ENCODE results near the gene SLC38A6. TPM values are rescaled to one million over a fixed set of nuclear protein-coding genes. Genes with fewer than 3 reads are reported as not detected.

Gene SLC38A6
- total and polyA plus RNA-seq, 2 of the 8 experiments (the other 6 are each of a cell fraction or from before 2014, with no cell fraction given): 8.1 to 9.8 TPM

- H3K36me3 ChIP-seq (ENCODE audit: control insufficient read depth in 2 of 4, insufficient read depth in 4 of 4, low read length in 3 of 4): no peaks in the 10 kb centered on the region
- H3K9ac ChIP-seq (replicated peaks in 1 of 4; ENCODE audit: extremely low read depth in 1 of 4, low read depth in 3 of 4, low read length in 3 of 4): no peak overlapping the region
- TF ChIP-seq BCL11A (IDR thresholded peaks at IDR 0.05; ENCODE audit: low read depth in 2 of 2, low read length in 2 of 2) (no peak), KDM1A (IDR thresholded peaks at IDR 0.05; ENCODE audit: borderline replicate concordance, low read length) (no peak), BACH1 (IDR thresholded peaks at IDR 0.05; ENCODE audit: low read length) (no peak)
- ChIA-PET POLR2A (ENCODE audit: partially characterized antibody) (no interaction called here), CTCF (ENCODE audit: partially characterized antibody) (no interaction called here)
- no peak overlapping the region for H3K4me3 ChIP-seq (ENCODE audit: extremely low read depth in 1 of 4, insufficient read depth in 2 of 4, low read depth in 3 of 4, low read length in 4 of 4)
- no peaks in the 10 kb centered on the region for H3K4me1 ChIP-seq (replicated peaks in 1 of 4; ENCODE audit: control insufficient read depth in 3 of 4, insufficient read depth in 4 of 4, low read length in 3 of 4)
- H2BK120ac ChIP-seq (replicated peaks; ENCODE audit: low read depth, low read length): no peak overlapping the region
- DNase-seq (ENCODE audit: low read depth in 1 of 2, low spot score in 2 of 2) (no peak), FAIRE-seq (no peak)
- no peaks in the 10 kb centered on the region for H3K9me3 ChIP-seq (ENCODE audit: insufficient read depth in 2 of 2, low read depth in 1 of 2, low read length in 1 of 2)
- H2BK20ac ChIP-seq (ENCODE audit: low read length): no peak overlapping the region
- H3K79me2 ChIP-seq (ENCODE audit: control insufficient read depth in 1 of 2, insufficient read depth in 2 of 2, low read length in 2 of 2): no peaks in the 10 kb centered on the region
- H4K20me1 ChIP-seq (replicated peaks in 1 of 2; ENCODE audit: control insufficient read depth in 1 of 2, insufficient read depth in 2 of 2, low read length in 2 of 2): no peaks in the 10 kb centered on the region
- H2BK15ac ChIP-seq (ENCODE audit: low read length): no peak overlapping the region
- H3K27me3 ChIP-seq (replicated peaks in 1 of 4; ENCODE audit: control insufficient read depth in 3 of 4, extremely low read depth in 1 of 4, insufficient read depth in 3 of 4, low read length in 3 of 4): no peaks in the 10 kb centered on the region
- no peak overlapping the region for H3K18ac ChIP-seq (ENCODE audit: extremely low read depth, low read length)
- no peaks in the 10 kb centered on the region for H3K79me1 ChIP-seq (ENCODE audit: low read depth, low read length)
- no peak overlapping the region for H2AFZ ChIP-seq (ENCODE audit: low read length)
- no peak overlapping the region for H3K4ac ChIP-seq (replicated peaks; ENCODE audit: insufficient read length, low read depth, low read length)
- no peak overlapping the region for H2BK12ac ChIP-seq (ENCODE audit: low read depth, low read length)
- H4K8ac ChIP-seq (ENCODE audit: extremely low read depth, insufficient read depth, low read length): no peak overlapping the region
- H2BK5ac ChIP-seq (ENCODE audit: low read depth, low read length): no peak overlapping the region
- no peaks in the 10 kb centered on the region for H3K23me2 ChIP-seq (ENCODE audit: low read depth, low read length)
- no peak overlapping the region for H2AK5ac ChIP-seq (ENCODE audit: low read depth, low read length)
- H3K14ac ChIP-seq (ENCODE audit: insufficient read length): no peak overlapping the region
- no peak overlapping the region for H4K91ac ChIP-seq (replicated peaks; ENCODE audit: insufficient read length, low read length)
- H4K5ac ChIP-seq (ENCODE audit: insufficient read length, low read depth, low read length): no peak overlapping the region
- H3K23ac ChIP-seq (ENCODE audit: insufficient read length): no peak overlapping the region
- no peak overlapping the region for H3K56ac ChIP-seq (replicated peaks; ENCODE audit: insufficient read length, low read depth, low read length)
- H3K27ac ChIP-seq (ENCODE audit: low read depth, low read length): no peak overlapping the region
- H3K4me2 ChIP-seq (ENCODE audit: insufficient read depth in 1 of 2, low read depth in 2 of 2, low read length in 2 of 2): no peak overlapping the region
These were observed 50.0 kb downstream of the SLC38A6 start for GRCh38 chr14:61031026-61031425.
